CD4-positive, alpha-beta memory T cell (primary cell): Measurements from ENCODE around the gene MAP4K3. TPM values are rescaled to one million over a fixed set of nuclear protein-coding genes. Genes with fewer than 3 reads are reported as not detected.

Source experiments
- CTCF ChIA-PET: fragments of 350-600 bp; sonication (Branson Sonifier 250); formaldehyde crosslinking; loops from one replicate; lab custom pipeline; 2021; ENCODE audit warnings: inconsistent platforms; ENCODE audit not compliant: partially characterized antibody; lab: Charles Lee
- POLR2A ChIA-PET: fragments of 350-600 bp; sonication (Branson Sonifier 250); formaldehyde crosslinking; loops from one replicate; lab custom pipeline; 2021; ENCODE audit not compliant: partially characterized antibody; lab: Charles Lee
- DNase-seq, 5 donors: peaks; one replicate each; pipeline versions ENCODE4 v3.0.0 to v3.0.0-alpha.2; 2020 to 2022; ENCODE audit warnings: mixed read lengths in 1 of 5
- H3K27ac ChIP-seq: one replicate; pipeline ENCODE4 v1.7.0; 2013; ENCODE audit warnings: low read depth, low read length
- H3K27me3 ChIP-seq: 2 replicates; pipeline ENCODE4 v1.7.0; 2013; ENCODE audit warnings: mild to moderate bottlenecking, low read length, moderate library complexity; ENCODE audit not compliant: insufficient read depth
- H3K36me3 ChIP-seq: 2 replicates; pipeline ENCODE4 v1.7.0; 2013; ENCODE audit warnings: mild to moderate bottlenecking, low read length, moderate library complexity; ENCODE audit not compliant: insufficient read depth
- H3K4me1 ChIP-seq: 2 replicates; pipeline ENCODE4 v1.7.0; 2013; ENCODE audit warnings: mild to moderate bottlenecking, low read length, moderate library complexity; ENCODE audit not compliant: insufficient read depth
- H3K4me3 ChIP-seq, 2 donors: one replicate each; pipeline ENCODE4 v1.7.0; 2013; ENCODE audit warnings: low read length in 2 of 2, mild to moderate bottlenecking in 1 of 2
- H3K9me3 ChIP-seq, 2 donors: one replicate each; pipeline ENCODE4 v1.7.0; 2013; ENCODE audit warnings: low read length in 2 of 2, control low read depth in 1 of 2; ENCODE audit not compliant: control insufficient read depth in 1 of 2
- H3K27ac Mint-ChIP-seq, 7 donors: one replicate each; pipeline ENCODE4 v1.8.0; 2020 to 2021; ENCODE audit warnings: mixed read lengths in 7 of 7, mild to moderate bottlenecking in 6 of 7, inconsistent platforms in 3 of 7, moderate library complexity in 3 of 7
- H3K27me3 Mint-ChIP-seq, 2 donors: one replicate each; pipeline ENCODE4 v1.8.0; 2020 to 2021; ENCODE audit warnings: mixed read lengths in 2 of 2
- H3K36me3 Mint-ChIP-seq, 2 donors: one replicate each; pipeline ENCODE4 v1.8.0; 2020 to 2021; ENCODE audit warnings: mixed read lengths in 2 of 2, inconsistent platforms in 1 of 2, mild to moderate bottlenecking in 1 of 2
- H3K4me1 Mint-ChIP-seq, 4 donors: one replicate each; pipeline ENCODE4 v1.8.0; 2020 to 2021; ENCODE audit warnings: mixed read lengths in 4 of 4, mild to moderate bottlenecking in 1 of 4
- H3K4me3 Mint-ChIP-seq, 8 donors: one replicate each; pipeline ENCODE4 v1.8.0; 2020 to 2021; ENCODE audit warnings: mixed read lengths in 8 of 8, mild to moderate bottlenecking in 7 of 8, moderate library complexity in 6 of 8, inconsistent platforms in 3 of 8
- H3K9me3 Mint-ChIP-seq, 8 donors: one replicate each; pipeline ENCODE4 v1.8.0; 2020 to 2021; ENCODE audit warnings: mixed read lengths in 8 of 8, mild to moderate bottlenecking in 5 of 8, inconsistent platforms in 3 of 8, moderate library complexity in 1 of 8
- intact Hi-C: fragments of 100-400 bp; cut with micrococcal nuclease; formaldehyde crosslinking; loops from one replicate; pipeline ENCODE4 v1.15.1; 2023
- polyA plus RNA-seq, 2 donors: library from polyadenylated mRNA; unstranded; fragments of 300-500 nt; fragmentation: Illumina TruSeq; gene quantifications; one replicate each; pipeline ENCODE4 v1.2.3, GENCODE V29; 2021
- total RNA-seq, 2 experiments: library from RNA; stranded (reverse); gene quantifications; one replicate each; pipeline ENCODE4 v1.2.3, GENCODE V29; 2021

MAP4K3 gene
- total and polyA plus RNA-seq, 4 experiments from 2014 or later: 1.7 to 18.1 (median 9.4) TPM

GRCh38 chr2:39433586-39434195 lies 3.4 kb downstream of the MAP4K3 start:
- Mint-ChIP-seq H3K9me3 (no peaks in the 10 kb centered on the region), H3K27me3 (no peaks in the 10 kb centered on the region), H3K4me1 (peaks cover 47 to 69% (median 56%) of the 10 kb centered on the region in 4 donors), H3K27ac (no peak overlapping the region), H3K4me3 (peak overlapping the region in 1 of 8 donors; percentile 9), H3K36me3 (peaks cover 0 to 2% of the 10 kb centered on the region in 2 donors)
- H3K9me3 ChIP-seq: no peaks in the 10 kb centered on the region
- no peak for DNase-seq
- H3K27ac ChIP-seq: no peak overlapping the region
- peaks cover 56% of the 10 kb centered on the region for H3K4me1 ChIP-seq
- POLR2A ChIA-PET: no interaction called here
- H3K4me3 ChIP-seq: no peak overlapping the region
- intact Hi-C loops: no loop called here
- no peaks in the 10 kb centered on the region for H3K27me3 ChIP-seq
- CTCF ChIA-PET: no interaction called here
- no peaks in the 10 kb centered on the region for H3K36me3 ChIP-seq

GRCh38 chr2:39432701-39433100 lies 4.4 kb downstream of the MAP4K3 start:
- Histone ChIP-seq H3K27me3 (no peaks in the 10 kb centered on the region), H3K9me3 (no peaks in the 10 kb centered on the region), H3K36me3 (no peaks in the 10 kb centered on the region), H3K4me1 (peaks cover 51% of the 10 kb centered on the region), H3K4me3 (no peak overlapping the region), H3K27ac (no peak overlapping the region)
- CTCF ChIA-PET: no interaction called here
- H3K4me1 Mint-ChIP-seq: peaks cover 46 to 66% (median 53%) of the 10 kb centered on the region in 4 donors
- intact Hi-C loops: no loop called here
- H3K27ac Mint-ChIP-seq: no peak overlapping the region
- no peak for DNase-seq
- peak overlapping the region in 1 of 8 donors; percentile 7 for H3K4me3 Mint-ChIP-seq
- no peaks in the 10 kb centered on the region for H3K27me3 Mint-ChIP-seq
- POLR2A ChIA-PET: no interaction called here
- peaks cover 0 to 2% of the 10 kb centered on the region in 2 donors for H3K36me3 Mint-ChIP-seq
- no peaks in the 10 kb centered on the region for H3K9me3 Mint-ChIP-seq

GRCh38 chr2:39431592-39432316 lies 5.3 kb downstream of the MAP4K3 start:
- peaks cover 0 to 2% of the 10 kb centered on the region in 2 donors for H3K36me3 Mint-ChIP-seq
- H3K9me3 Mint-ChIP-seq: no peaks in the 10 kb centered on the region
- DNase-seq: peak in 3 of 5 donors; percentile 7 to 23 (median 8)
- H3K4me1 Mint-ChIP-seq: peaks cover 52 to 74% (median 60%) of the 10 kb centered on the region in 4 donors
- H3K27ac ChIP-seq: no peak overlapping the region
- no peaks in the 10 kb centered on the region for H3K27me3 Mint-ChIP-seq
- no peak overlapping the region for H3K4me3 ChIP-seq
- peaks cover 51% of the 10 kb centered on the region for H3K4me1 ChIP-seq
- H3K27me3 ChIP-seq: no peaks in the 10 kb centered on the region
- H3K9me3 ChIP-seq: no peaks in the 10 kb centered on the region
- H3K27ac Mint-ChIP-seq: peak overlapping the region in 3 of 7 donors; percentile 1 to 60 (median 3)
- ChIA-PET POLR2A (interaction anchor here (0.7 kb wide), 1 partner anchor 10 kb away, joined by 3 read pairs; no protein-coding TSS in a partner anchor), CTCF (no interaction called here)
- intact Hi-C loops: no loop called here
- no peaks in the 10 kb centered on the region for H3K36me3 ChIP-seq
- H3K4me3 Mint-ChIP-seq: peak overlapping the region in 1 of 8 donors; percentile 13

GRCh38 chr2:39429746-39430145 lies 7.3 kb downstream of the MAP4K3 start:
- POLR2A ChIA-PET: no interaction called here
- Histone ChIP-seq H3K27ac (no peak overlapping the region), H3K4me1 (peaks cover 33% of the 10 kb centered on the region), H3K9me3 (no peaks in the 10 kb centered on the region), H3K27me3 (no peaks in the 10 kb centered on the region), H3K36me3 (no peaks in the 10 kb centered on the region), H3K4me3 (no peak overlapping the region)
- CTCF ChIA-PET: no interaction called here
- no peak for DNase-seq
- Mint-ChIP-seq H3K9me3 (no peaks in the 10 kb centered on the region), H3K4me3 (no peak overlapping the region), H3K36me3 (no peaks in the 10 kb centered on the region), H3K27me3 (no peaks in the 10 kb centered on the region), H3K4me1 (peaks cover 43 to 66% (median 55%) of the 10 kb centered on the region in 4 donors), H3K27ac (no peak overlapping the region)
- intact Hi-C loops: no loop called here

GRCh38 chr2:39424951-39425350 lies 12.1 kb downstream of the MAP4K3 start:
- H3K27me3 ChIP-seq: no peaks in the 10 kb centered on the region
- Mint-ChIP-seq H3K27ac (no peak overlapping the region), H3K36me3 (no peaks in the 10 kb centered on the region), H3K27me3 (no peaks in the 10 kb centered on the region), H3K4me1 (peaks cover 30 to 52% (median 35%) of the 10 kb centered on the region in 4 donors), H3K4me3 (no peak overlapping the region), H3K9me3 (no peaks in the 10 kb centered on the region)
- H3K27ac ChIP-seq: no peak overlapping the region
- no peaks in the 10 kb centered on the region for H3K9me3 ChIP-seq
- no peak for DNase-seq
- ChIA-PET CTCF (no interaction called here), POLR2A (no interaction called here)
- no peak overlapping the region for H3K4me3 ChIP-seq
- H3K36me3 ChIP-seq: no peaks in the 10 kb centered on the region
- H3K4me1 ChIP-seq: peaks cover 6% of the 10 kb centered on the region
- intact Hi-C loops: no loop called here

- H3K4me3 ChIP-seq: no peak overlapping the region
- no peaks in the 10 kb centered on the region for H3K36me3 ChIP-seq
- CTCF ChIA-PET: no interaction called here
- H3K27ac Mint-ChIP-seq: no peak overlapping the region
- H3K9me3 Mint-ChIP-seq: no peaks in the 10 kb centered on the region
- intact Hi-C loops: no loop called here
- H3K27me3 Mint-ChIP-seq: no peaks in the 10 kb centered on the region
- POLR2A ChIA-PET: no interaction called here
- no peak for DNase-seq
- peaks cover 6% of the 10 kb centered on the region for H3K4me1 ChIP-seq
- no peaks in the 10 kb centered on the region for H3K27me3 ChIP-seq
- no peaks in the 10 kb centered on the region for H3K36me3 Mint-ChIP-seq
- H3K27ac ChIP-seq: no peak overlapping the region
- H3K9me3 ChIP-seq: no peaks in the 10 kb centered on the region
- no peak overlapping the region for H3K4me3 Mint-ChIP-seq
- H3K4me1 Mint-ChIP-seq: peaks cover 34 to 51% (median 37%) of the 10 kb centered on the region in 4 donors
Observed at GRCh38 chr2:39422700-39423099, 14.4 kb downstream of the MAP4K3 start.

GRCh38 chr2:39421354-39421753 lies 15.7 kb downstream of the MAP4K3 start:
- Histone ChIP-seq H3K4me3 (no peak overlapping the region), H3K36me3 (no peaks in the 10 kb centered on the region), H3K27me3 (no peaks in the 10 kb centered on the region), H3K9me3 (no peaks in the 10 kb centered on the region), H3K4me1 (peaks cover 6% of the 10 kb centered on the region), H3K27ac (no peak overlapping the region)
- Mint-ChIP-seq H3K27me3 (no peaks in the 10 kb centered on the region), H3K4me3 (no peak overlapping the region), H3K36me3 (no peaks in the 10 kb centered on the region), H3K9me3 (no peaks in the 10 kb centered on the region), H3K27ac (no peak overlapping the region), H3K4me1 (peaks cover 28 to 42% (median 30%) of the 10 kb centered on the region in 4 donors)
- CTCF ChIA-PET: no interaction called here
- intact Hi-C loops: no loop called here
- DNase-seq: no peak
- POLR2A ChIA-PET: no interaction called here
